Mesothelial cell of epicardium (in vitro differentiated cells): ENCODE measurements around the gene SLC17A5. TPM values are rescaled to one million over a fixed set of nuclear protein-coding genes. Genes with fewer than 3 reads are reported as not detected.
"Not testable (repeated sequence)": the region's sequence is repeated elsewhere in the genome, so short reads cannot be mapped to it uniquely, and the experiment has no call there.

Source experiments
- DNase-seq, 2 experiments: peaks; one replicate each; pipeline ENCODE4 v3.0.0; 2021; ENCODE audit warnings: low spot score in 2 of 2; ENCODE audit not compliant: unreplicated experiment in 2 of 2
- H3K27ac Mint-ChIP-seq: 2 replicates; pipeline ENCODE4 v1.8.0; 2021; ENCODE audit warnings: mixed read lengths
- H3K27me3 Mint-ChIP-seq: 2 replicates; pipeline ENCODE4 v1.8.0; 2021; ENCODE audit warnings: low read depth, mixed read lengths
- H3K36me3 Mint-ChIP-seq: 2 replicates; pipeline ENCODE4 v1.8.0; 2021; ENCODE audit warnings: mixed read lengths
- H3K4me1 Mint-ChIP-seq: 2 replicates; pipeline ENCODE4 v1.8.0; 2021; ENCODE audit warnings: mixed read lengths
- H3K4me3 Mint-ChIP-seq: 2 replicates; pipeline ENCODE4 v1.8.0; 2021; ENCODE audit warnings: mild to moderate bottlenecking, moderate library complexity, mixed read lengths
- H3K9me3 Mint-ChIP-seq: 2 replicates; pipeline ENCODE4 v1.8.0; 2021; ENCODE audit warnings: mixed read lengths
- total RNA-seq: library from RNA; stranded (reverse); gene quantifications from 3 replicates; pipeline ENCODE4 v1.2.1, GENCODE V29; 2021
- TF ChIP-seq, protein P1 (sequence below): fragments of 200-600 bp; sonication (generic); IDR thresholded peaks from one replicate; pipeline ENCODE4 v1.5.0; 2021; ENCODE audit warnings: antibody characterized with exemption; ENCODE audit not compliant: unreplicated experiment

Gene SLC17A5
- total RNA-seq, 1 donor from 2014 or later = 11.8 TPM

DNA sequence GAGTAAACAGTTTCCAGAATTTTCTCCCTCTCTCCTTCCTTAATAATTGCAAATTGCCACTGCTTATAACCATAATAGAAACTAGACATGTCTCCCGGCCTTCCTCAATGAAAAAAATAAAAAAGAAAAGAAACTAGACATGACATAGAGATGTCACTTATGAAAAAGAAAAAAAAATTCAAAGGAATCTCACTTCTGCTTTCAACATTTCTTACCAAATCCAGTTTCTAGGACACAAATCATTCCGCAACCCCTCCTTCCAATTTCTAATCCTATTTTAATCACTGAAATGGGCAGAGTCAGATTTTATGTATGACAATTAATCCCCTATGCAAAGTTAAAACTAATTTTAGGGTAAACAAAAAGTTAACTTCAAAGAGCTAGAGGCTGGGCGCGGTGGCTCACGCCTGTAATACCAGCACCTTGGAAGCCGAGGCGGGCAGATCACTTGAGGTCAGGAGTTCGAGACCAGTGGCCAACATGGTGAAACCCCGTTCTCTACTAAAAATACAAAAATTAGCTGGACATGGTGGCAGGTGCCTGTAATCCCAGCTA lies 92.9 kb downstream of the SLC17A5 start:
- no peak overlapping the region for H3K4me3 Mint-ChIP-seq
- peaks cover 36% of the 10 kb centered on the region for H3K4me1 Mint-ChIP-seq
- TF ChIP-seq, protein P1, sequence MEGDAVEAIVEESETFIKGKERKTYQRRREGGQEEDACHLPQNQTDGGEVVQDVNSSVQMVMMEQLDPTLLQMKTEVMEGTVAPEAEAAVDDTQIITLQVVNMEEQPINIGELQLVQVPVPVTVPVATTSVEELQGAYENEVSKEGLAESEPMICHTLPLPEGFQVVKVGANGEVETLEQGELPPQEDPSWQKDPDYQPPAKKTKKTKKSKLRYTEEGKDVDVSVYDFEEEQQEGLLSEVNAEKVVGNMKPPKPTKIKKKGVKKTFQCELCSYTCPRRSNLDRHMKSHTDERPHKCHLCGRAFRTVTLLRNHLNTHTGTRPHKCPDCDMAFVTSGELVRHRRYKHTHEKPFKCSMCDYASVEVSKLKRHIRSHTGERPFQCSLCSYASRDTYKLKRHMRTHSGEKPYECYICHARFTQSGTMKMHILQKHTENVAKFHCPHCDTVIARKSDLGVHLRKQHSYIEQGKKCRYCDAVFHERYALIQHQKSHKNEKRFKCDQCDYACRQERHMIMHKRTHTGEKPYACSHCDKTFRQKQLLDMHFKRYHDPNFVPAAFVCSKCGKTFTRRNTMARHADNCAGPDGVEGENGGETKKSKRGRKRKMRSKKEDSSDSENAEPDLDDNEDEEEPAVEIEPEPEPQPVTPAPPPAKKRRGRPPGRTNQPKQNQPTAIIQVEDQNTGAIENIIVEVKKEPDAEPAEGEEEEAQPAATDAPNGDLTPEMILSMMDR = no peak
- no peaks in the 10 kb centered on the region for H3K36me3 Mint-ChIP-seq
- H3K27me3 Mint-ChIP-seq = no peaks in the 10 kb centered on the region
- no peak for DNase-seq
- no peaks in the 10 kb centered on the region for H3K9me3 Mint-ChIP-seq
- H3K27ac Mint-ChIP-seq = peak overlapping the region; percentile 35

GRCh38 chr6:73560182-73560732 lies 93.5 kb downstream of the SLC17A5 start:
- peak overlapping the region; percentile 35 for H3K27ac Mint-ChIP-seq
- H3K36me3 Mint-ChIP-seq = no peaks in the 10 kb centered on the region
- H3K9me3 Mint-ChIP-seq = no peaks in the 10 kb centered on the region

GRCh38 chr6:73559399-73559794 lies 94.4 kb downstream of the SLC17A5 start:
- not testable (repeated sequence) for H3K4me3 Mint-ChIP-seq, H3K36me3 Mint-ChIP-seq, H3K9me3 Mint-ChIP-seq, H3K27me3 Mint-ChIP-seq, DNase-seq
- Mint-ChIP-seq H3K4me1 (peaks cover 27% of the 10 kb centered on the region), H3K27ac (peak overlapping the region; percentile 53)

More at GRCh38 chr6:73560182-73560732, 93.5 kb downstream of the SLC17A5 start:
- TF ChIP-seq, protein P1 = no peak
- DNase-seq = no peak
- Mint-ChIP-seq H3K4me3 (no peak overlapping the region), H3K27me3 (no peaks in the 10 kb centered on the region), H3K4me1 (peaks cover 30% of the 10 kb centered on the region)

DNA sequence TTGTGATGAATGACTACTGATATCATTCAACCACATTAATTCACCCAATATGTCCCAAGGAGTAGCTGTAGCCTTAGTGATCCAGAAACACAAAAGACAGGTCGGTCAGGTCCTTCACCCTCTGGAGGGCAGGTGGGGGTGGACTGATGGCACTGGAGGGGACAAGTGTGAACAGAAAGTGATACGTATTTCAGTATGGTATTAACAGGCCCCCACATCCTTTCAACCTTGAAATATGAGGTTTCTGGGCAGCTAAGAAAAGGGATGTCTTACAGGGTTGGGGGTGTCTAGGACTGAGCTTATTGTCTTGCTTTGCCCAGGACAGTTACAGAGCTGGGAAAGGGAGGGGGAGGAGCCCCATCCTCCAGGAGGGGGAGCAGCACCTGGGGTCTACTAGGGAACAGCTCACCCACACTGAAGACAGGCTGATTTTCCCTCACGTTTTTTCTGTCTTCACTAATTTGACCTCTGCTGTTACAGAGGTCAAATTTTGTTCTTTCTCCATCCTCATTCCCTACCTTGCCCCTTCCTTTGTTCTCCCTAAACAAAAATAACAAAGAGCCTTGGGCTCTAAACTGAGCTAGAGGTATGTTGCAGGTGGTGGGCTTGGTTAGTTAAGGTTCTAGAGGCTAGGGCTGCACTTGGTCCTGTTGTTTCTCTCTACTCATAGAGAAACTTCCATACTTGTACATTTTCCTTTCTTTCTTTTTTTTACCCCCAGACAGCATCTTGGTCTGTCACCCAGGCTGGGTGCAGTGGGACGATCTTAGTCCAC lies 95.0 kb downstream of the SLC17A5 start:
- H3K4me1 Mint-ChIP-seq = peaks cover 27% of the 10 kb centered on the region
- no peak overlapping the region for H3K27ac Mint-ChIP-seq
- TF ChIP-seq, protein P1 = no peak
- H3K4me3 Mint-ChIP-seq = no peak overlapping the region
- no peaks in the 10 kb centered on the region for H3K27me3 Mint-ChIP-seq
- DNase-seq = no peak
- no peaks in the 10 kb centered on the region for H3K9me3 Mint-ChIP-seq
- H3K36me3 Mint-ChIP-seq = no peaks in the 10 kb centered on the region

- Mint-ChIP-seq H3K9me3 (no peaks in the 10 kb centered on the region), H3K27ac (peak overlapping the region; percentile 2), H3K27me3 (no peaks in the 10 kb centered on the region), H3K4me1 (peaks cover 27% of the 10 kb centered on the region), H3K4me3 (no peak overlapping the region), H3K36me3 (no peaks in the 10 kb centered on the region)
- no peak for DNase-seq
- TF ChIP-seq, protein P1 = no peak
Observed at GRCh38 chr6:73556836-73557235, 97.0 kb downstream of the SLC17A5 start.

DNA sequence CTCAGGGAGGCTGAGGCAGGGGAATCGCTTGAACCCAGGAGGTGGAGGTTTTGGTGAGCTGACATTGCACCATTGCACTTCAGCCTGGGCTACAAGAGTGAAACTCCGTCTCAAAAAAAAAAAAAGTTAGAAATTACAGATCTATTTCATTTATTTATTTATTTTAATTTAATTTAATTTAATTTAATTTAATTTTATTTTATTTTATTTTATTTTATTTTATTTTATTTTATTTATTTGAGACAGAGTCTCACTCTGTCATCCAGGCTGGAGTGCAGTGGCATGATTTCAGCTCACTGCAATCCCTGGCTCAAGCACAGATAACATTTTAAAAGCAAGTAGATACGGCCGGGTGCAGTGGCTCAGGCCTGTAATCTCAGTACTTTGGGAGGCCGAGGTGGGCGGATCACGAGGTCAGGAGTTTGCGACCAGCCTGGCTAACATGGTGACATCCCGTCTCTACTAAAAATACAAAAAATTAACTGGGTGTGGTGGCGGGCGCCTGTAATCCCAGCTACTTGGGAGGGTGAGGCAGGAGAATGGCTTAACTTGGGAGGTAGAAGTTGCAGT lies 98.3 kb downstream of the SLC17A5 start:
- H3K4me3 Mint-ChIP-seq, DNase-seq, H3K9me3 Mint-ChIP-seq, H3K27ac Mint-ChIP-seq, H3K36me3 Mint-ChIP-seq, H3K27me3 Mint-ChIP-seq: not testable (repeated sequence)
- peaks cover 21% of the 10 kb centered on the region for H3K4me1 Mint-ChIP-seq

DNA sequence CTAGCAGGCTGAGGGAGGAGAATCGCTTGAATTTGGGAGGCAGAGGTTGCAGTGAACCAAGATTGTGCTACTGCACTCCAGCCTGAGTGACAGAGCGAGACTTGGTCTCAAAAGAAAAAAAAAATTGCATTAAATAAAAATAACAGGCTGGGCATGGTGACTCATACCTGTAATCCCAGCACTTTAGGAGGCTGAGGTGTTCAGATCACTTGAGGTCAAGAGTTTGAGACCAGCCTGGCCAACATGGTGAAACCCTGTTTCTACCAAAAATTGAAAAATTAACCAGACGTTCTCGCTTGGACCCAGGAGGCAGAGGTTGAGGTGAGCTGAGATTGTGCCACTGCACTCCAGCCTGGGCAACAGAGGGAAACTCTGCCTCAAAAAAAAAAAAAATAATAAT lies 102.7 kb downstream of the SLC17A5 start:
- H3K27me3 Mint-ChIP-seq, H3K9me3 Mint-ChIP-seq, H3K27ac Mint-ChIP-seq, H3K4me1 Mint-ChIP-seq, H3K36me3 Mint-ChIP-seq, H3K4me3 Mint-ChIP-seq, DNase-seq: not testable (repeated sequence)
